Smooth muscle cell (in vitro differentiated cells): ENCODE data around the gene BCR. TPM values are rescaled to one million over a fixed set of nuclear protein-coding genes. Genes with fewer than 3 reads are reported as not detected.
A peak's percentile ranks its signal among the peaks of the same experiment; 100 is the strongest.

Experiments
- DNase-seq: peaks from one replicate; lab custom pipeline; 2025; ENCODE audit not compliant: unreplicated experiment; lab: John Stamatoyannopoulos, UW
- H2AFZ ChIP-seq: fragments of 200-600 bp; sonication (generic); 2 replicates; pipeline ENCODE4 v1.6.0; 2016; ENCODE audit warnings: antibody characterized with exemption, low read depth, mild to moderate bottlenecking
- H3F3A ChIP-seq: fragments of 200-600 bp; sonication (generic); 2 replicates; pipeline ENCODE4 v1.6.0; 2017; ENCODE audit warnings: antibody characterized with exemption, low read depth
- H3K27ac ChIP-seq: fragments of 200-600 bp; sonication (generic); 2 replicates; pipeline ENCODE4 v1.5.1; 2016; ENCODE audit warnings: low read depth, mild to moderate bottlenecking
- H3K27me3 ChIP-seq: fragments of 200-600 bp; sonication (generic); 2 replicates; pipeline ENCODE4 v1.6.1; 2016; ENCODE audit warnings: low read depth, mild to moderate bottlenecking
- H3K36me3 ChIP-seq: fragments of 200-600 bp; sonication (generic); 2 replicates; pipeline ENCODE4 v1.5.1; 2016; ENCODE audit warnings: low read depth
- H3K4me1 ChIP-seq: fragments of 200-600 bp; sonication (generic); 2 replicates; pipeline ENCODE4 v1.5.1; 2016; ENCODE audit warnings: low read depth
- H3K4me2 ChIP-seq: fragments of 200-600 bp; sonication (generic); 2 replicates; pipeline ENCODE4 v1.6.0; 2016; ENCODE audit warnings: mild to moderate bottlenecking
- H3K4me3 ChIP-seq: fragments of 200-600 bp; sonication (generic); 2 replicates; pipeline ENCODE4 v1.5.1; 2016; ENCODE audit warnings: mild to moderate bottlenecking
- H3K79me2 ChIP-seq: fragments of 200-600 bp; sonication (generic); 2 replicates; pipeline ENCODE4 v1.6.0; 2016; ENCODE audit warnings: low read depth, mild to moderate bottlenecking
- H3K9ac ChIP-seq: fragments of 200-600 bp; sonication (generic); 2 replicates; pipeline ENCODE4 v1.6.0; 2016; ENCODE audit warnings: low read depth
- H3K9me3 ChIP-seq: fragments of 200-600 bp; sonication (generic); replicated peaks from 2 replicates; pipeline ENCODE4 v1.5.1; 2016; ENCODE audit warnings: low read depth
- H4K20me1 ChIP-seq: fragments of 200-600 bp; sonication (generic); 2 replicates; pipeline ENCODE4 v1.6.0; 2016; ENCODE audit warnings: low read depth
- CTCF ChIP-seq: fragments of 200-600 bp; sonication (generic); IDR thresholded peaks from 2 replicates; pipeline ENCODE4 v1.5.1; 2017; ENCODE audit warnings: borderline replicate concordance, mild to moderate bottlenecking, antibody characterized with exemption; ENCODE audit not compliant: insufficient read depth, poor library complexity, severe bottlenecking
- WGBS: methylation state at CpG from one replicate; pipeline ENCODE4 v1.1.7; 2016; ENCODE audit warnings: low lambda C conversion rate; 5-methylcytosine and 5-hydroxymethylcytosine counted together
- polyA plus RNA-seq: library from polyadenylated mRNA; unstranded; fragments of >200 nt; fragmentation: Nextera tagmentation; extraction: Ambion mirVana; gene quantifications from 2 replicates; pipeline ENCODE4 v1.2.1, GENCODE V29; 2016
- total RNA-seq: library from RNA; depleted of rRNA; stranded (reverse); fragments of >200 nt; gene quantifications from 2 replicates; pipeline ENCODE4 v1.2.3, GENCODE V29; 2014

BCR gene
- total and polyA plus RNA-seq, 2 experiments from 2014 or later = 11.1 to 13.4 TPM

- TF ChIP-seq CTCF = no peak
- no peaks in the 10 kb centered on the region for H3K9me3 ChIP-seq
- no peak for DNase-seq
- no peaks in the 10 kb centered on the region for H3F3A ChIP-seq
- WGBS = 96% methylated on average over 15 of the region's 17 CpGs
- H3K27me3 ChIP-seq = no peaks in the 10 kb centered on the region
- no peaks in the 10 kb centered on the region for H3K4me1 ChIP-seq
- no peak overlapping the region for H3K9ac ChIP-seq
- no peak overlapping the region for H3K27ac ChIP-seq
- no peaks in the 10 kb centered on the region for H3K79me2 ChIP-seq
- no peaks in the 10 kb centered on the region for H3K36me3 ChIP-seq
- peaks cover 7% of the 10 kb centered on the region for H4K20me1 ChIP-seq
- no peak overlapping the region for H2AFZ ChIP-seq
- H3K4me3 ChIP-seq = no peak overlapping the region
- no peak overlapping the region for H3K4me2 ChIP-seq
These were observed 108.2 kb downstream of the BCR start for GRCh38 chr22:23288301-23289129.

- no peak for DNase-seq
- Histone ChIP-seq H3K27ac (no peak overlapping the region), H2AFZ (no peak overlapping the region), H4K20me1 (peaks cover 7% of the 10 kb centered on the region), H3K4me3 (no peak overlapping the region), H3F3A (no peaks in the 10 kb centered on the region), H3K9me3 (no peaks in the 10 kb centered on the region), H3K4me1 (no peaks in the 10 kb centered on the region), H3K4me2 (no peak overlapping the region), H3K79me2 (no peaks in the 10 kb centered on the region), H3K36me3 (no peaks in the 10 kb centered on the region), H3K9ac (no peak overlapping the region), H3K27me3 (no peaks in the 10 kb centered on the region)
- 91% methylated on average over 5 of the region's 5 CpGs for WGBS
- no peak for TF ChIP-seq CTCF
These were observed 108.8 kb downstream of the BCR start for GRCh38 chr22:23289130-23289503.

- H3K79me2 ChIP-seq = no peaks in the 10 kb centered on the region
- H4K20me1 ChIP-seq = peaks cover 7% of the 10 kb centered on the region
- H3F3A ChIP-seq = no peaks in the 10 kb centered on the region
- H3K36me3 ChIP-seq = no peaks in the 10 kb centered on the region
- WGBS = 77% methylated on average over 18 of the region's 18 CpGs
- no peak overlapping the region for H2AFZ ChIP-seq
- peak; percentile 77 for TF ChIP-seq CTCF
- H3K9me3 ChIP-seq = no peaks in the 10 kb centered on the region
- no peaks in the 10 kb centered on the region for H3K4me1 ChIP-seq
- H3K4me2 ChIP-seq = no peak overlapping the region
- no peak overlapping the region for H3K27ac ChIP-seq
- H3K27me3 ChIP-seq = no peaks in the 10 kb centered on the region
- no peak overlapping the region for H3K9ac ChIP-seq
- DNase-seq = no peak
- H3K4me3 ChIP-seq = no peak overlapping the region
These were observed 109.8 kb downstream of the BCR start for GRCh38 chr22:23289851-23290724.
